PFSK-1 (cell line): Measurements from ENCODE around the gene SLC22A17.

Source experiments
- FOXP2 ChIP-seq: optimal IDR thresholded peaks from 2 replicates; pipeline ENCODE3; 2011; ENCODE audit warnings: borderline replicate concordance, control low read depth, inconsistent platforms; ENCODE audit not compliant: insufficient read depth; ENCODE audit errors: extremely low read length, extremely low read depth
- POLR2AphosphoS5 ChIP-seq: IDR thresholded peaks from 2 replicates; pipeline ENCODE4 v1.6.1; 2012; ENCODE audit warnings: low read depth, mild to moderate bottlenecking, control low read depth, low read length, moderate library complexity
- SIN3A ChIP-seq: IDR thresholded peaks from 2 replicates; pipeline ENCODE4 v1.6.1; 2012; ENCODE audit warnings: mild to moderate bottlenecking, low read length, moderate library complexity, borderline replicate concordance; ENCODE audit not compliant: insufficient read depth
- TAF1 ChIP-seq: IDR thresholded peaks from 2 replicates; pipeline ENCODE4 v1.6.1; 2012; ENCODE audit warnings: low read length, control low read depth, borderline replicate concordance; ENCODE audit not compliant: insufficient read depth
- TF ChIP-seq, protein P1 (sequence below), 2 experiments: IDR thresholded peaks; 2 replicates each; pipeline versions ENCODE4 v1.6.1 to v1.8.0; 2011 to 2012; ENCODE audit warnings: low read depth in 2 of 2, low read length in 2 of 2, control low read depth in 1 of 2, inconsistent platforms in 1 of 2, mild to moderate bottlenecking in 1 of 2, moderate library complexity in 1 of 2; ENCODE audit not compliant: insufficient read depth in 1 of 2

Gene SLC22A17

DNA sequence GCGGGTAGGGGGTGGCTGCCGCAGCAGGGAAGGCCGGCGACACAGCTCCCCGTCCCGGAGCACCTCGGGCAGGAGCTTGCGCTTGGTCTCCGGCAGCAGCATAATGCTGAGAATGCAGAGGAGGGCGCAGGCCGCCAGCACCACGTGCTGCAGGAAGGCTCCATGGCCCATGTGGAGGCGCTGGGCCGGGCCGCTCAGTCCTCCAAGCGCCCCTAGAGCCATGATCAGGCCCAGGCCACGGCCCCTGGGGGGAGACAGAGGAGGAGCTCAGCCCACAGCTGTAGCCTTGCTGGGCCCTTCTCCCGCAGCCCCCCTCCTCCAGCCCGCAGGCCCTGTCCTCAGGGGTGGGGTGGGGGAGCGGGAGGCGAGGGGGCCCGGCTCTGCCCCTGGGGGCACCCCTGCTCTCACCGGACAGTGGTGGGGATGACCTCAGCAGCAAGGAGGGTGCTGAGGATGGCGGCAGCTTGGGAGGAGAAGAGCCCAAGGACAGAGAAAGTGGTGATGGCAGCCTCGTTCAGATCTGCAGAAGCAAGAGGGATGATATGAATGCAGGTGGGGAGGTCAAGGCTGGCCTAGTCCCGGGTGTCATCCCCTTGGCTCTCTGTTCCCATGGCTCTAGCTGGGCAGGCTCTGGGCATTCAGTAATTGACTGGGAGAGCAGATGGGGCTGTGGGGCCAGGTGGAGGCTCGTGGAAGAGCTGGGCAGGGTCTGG is 5.8 kb downstream of the SLC22A17 start:
- no peak for TF ChIP-seq TAF1
- no peak for TF ChIP-seq POLR2AphosphoS5
- no peak for TF ChIP-seq FOXP2
- TF ChIP-seq, protein P1, sequence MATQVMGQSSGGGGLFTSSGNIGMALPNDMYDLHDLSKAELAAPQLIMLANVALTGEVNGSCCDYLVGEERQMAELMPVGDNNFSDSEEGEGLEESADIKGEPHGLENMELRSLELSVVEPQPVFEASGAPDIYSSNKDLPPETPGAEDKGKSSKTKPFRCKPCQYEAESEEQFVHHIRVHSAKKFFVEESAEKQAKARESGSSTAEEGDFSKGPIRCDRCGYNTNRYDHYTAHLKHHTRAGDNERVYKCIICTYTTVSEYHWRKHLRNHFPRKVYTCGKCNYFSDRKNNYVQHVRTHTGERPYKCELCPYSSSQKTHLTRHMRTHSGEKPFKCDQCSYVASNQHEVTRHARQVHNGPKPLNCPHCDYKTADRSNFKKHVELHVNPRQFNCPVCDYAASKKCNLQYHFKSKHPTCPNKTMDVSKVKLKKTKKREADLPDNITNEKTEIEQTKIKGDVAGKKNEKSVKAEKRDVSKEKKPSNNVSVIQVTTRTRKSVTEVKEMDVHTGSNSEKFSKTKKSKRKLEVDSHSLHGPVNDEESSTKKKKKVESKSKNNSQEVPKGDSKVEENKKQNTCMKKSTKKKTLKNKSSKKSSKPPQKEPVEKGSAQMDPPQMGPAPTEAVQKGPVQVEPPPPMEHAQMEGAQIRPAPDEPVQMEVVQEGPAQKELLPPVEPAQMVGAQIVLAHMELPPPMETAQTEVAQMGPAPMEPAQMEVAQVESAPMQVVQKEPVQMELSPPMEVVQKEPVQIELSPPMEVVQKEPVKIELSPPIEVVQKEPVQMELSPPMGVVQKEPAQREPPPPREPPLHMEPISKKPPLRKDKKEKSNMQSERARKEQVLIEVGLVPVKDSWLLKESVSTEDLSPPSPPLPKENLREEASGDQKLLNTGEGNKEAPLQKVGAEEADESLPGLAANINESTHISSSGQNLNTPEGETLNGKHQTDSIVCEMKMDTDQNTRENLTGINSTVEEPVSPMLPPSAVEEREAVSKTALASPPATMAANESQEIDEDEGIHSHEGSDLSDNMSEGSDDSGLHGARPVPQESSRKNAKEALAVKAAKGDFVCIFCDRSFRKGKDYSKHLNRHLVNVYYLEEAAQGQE (IDR thresholded peaks at IDR 0.05; ENCODE audit: insufficient read depth in 1 of 2, low read depth in 2 of 2, low read length in 2 of 2) = no peak
- no peak for TF ChIP-seq SIN3A

DNA sequence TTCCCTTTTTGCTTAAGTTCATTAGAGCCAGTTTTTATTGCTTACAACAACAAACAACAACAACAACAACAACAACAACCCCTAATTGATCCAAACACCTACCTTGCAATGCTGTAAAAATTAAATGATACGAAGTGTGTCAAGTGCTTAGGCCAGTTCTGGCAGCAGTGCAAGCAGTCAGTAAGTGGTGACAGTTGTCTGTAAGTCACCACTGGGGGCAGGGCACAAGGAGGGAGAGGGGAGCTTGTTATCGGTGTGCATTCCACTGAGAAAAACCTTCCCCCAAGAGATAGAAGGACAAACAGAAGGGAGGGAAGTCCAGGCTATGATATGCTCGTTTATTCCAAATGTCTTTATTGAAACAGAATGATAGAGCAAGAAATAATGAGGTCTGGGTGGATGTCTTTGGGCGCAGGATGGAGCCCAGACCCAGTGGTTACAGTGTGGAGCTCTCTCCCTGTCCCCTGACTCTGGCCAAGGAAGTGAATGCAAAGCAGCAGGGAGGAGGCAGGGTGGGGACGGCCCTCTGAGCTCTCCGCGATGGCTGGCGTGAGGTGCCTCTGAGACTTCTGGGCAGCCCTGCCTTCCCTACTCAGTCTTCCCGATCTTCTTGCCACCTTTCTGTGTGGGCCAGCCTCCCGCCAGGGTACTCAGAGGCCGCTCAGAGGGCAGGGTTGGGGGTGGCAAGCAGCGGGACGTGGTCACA is 6.5 kb downstream of the SLC22A17 start:
- TF ChIP-seq POLR2AphosphoS5 (no peak), SIN3A (no peak), FOXP2 (no peak), TAF1 (no peak)
- TF ChIP-seq, protein P1 (IDR thresholded peaks at IDR 0.05; ENCODE audit: insufficient read depth in 1 of 2, low read depth in 2 of 2, low read length in 2 of 2) = no peak

DNA sequence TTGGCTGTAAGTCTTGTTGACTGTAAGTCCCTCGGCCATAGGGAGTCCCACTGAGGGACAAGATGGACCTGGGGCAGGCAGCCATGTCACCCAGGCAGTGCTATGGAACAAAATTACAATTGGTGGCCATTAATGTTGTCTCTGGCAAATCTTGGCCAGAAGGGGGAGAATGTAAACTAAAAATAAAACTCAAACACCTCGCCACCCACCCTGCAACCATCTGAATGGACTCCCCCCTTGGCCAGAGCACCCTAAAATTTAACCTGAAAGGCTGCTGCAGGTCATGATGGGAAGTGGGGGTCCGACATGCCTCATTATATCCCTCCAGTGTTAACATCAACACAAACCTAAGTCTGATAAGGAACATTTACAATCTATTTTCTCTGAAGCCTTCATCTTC is 8.2 kb downstream of the SLC22A17 start:
- TF ChIP-seq POLR2AphosphoS5 (no peak), TAF1 (no peak), SIN3A (no peak), FOXP2 (no peak)
- TF ChIP-seq, protein P1 (IDR thresholded peaks at IDR 0.05; ENCODE audit: insufficient read depth in 1 of 2, low read depth in 2 of 2, low read length in 2 of 2) = no peak

DNA sequence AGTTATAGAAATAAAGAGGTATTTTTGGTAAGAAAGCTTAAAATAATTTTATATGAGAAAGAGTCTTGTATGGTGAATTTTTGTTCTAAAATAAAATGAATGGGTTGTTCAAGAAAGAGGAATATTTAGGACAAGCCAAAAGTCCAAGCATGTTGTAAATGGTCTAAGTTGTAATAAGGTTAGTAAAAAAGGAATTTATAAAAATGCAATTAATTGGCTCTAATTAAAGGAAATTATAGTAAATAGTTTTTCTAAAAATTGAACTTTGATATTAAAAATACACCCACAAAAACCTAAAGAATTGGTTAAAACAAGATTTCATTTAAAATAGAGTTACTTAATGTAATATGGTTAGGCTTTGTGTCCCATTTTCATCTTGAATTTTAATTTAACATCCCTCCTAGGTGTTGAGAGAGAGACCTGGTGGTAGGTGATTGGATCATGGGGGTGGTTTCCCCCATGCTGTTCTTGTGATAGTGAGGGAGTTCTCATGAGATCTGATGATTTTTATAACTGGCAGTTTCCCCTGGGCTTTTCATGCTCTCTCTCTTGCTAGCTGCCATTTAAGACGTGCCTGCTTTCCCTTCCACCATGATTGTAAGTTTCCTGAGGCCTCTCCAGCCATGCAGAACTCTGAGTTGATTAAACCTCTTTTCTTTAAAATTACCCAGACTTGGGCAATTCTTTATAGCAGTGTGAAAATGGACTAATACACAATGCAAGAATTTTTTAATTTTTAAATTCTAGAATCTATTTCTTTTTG is 13.0 kb downstream of the SLC22A17 start:
- no peak for TF ChIP-seq POLR2AphosphoS5
- TF ChIP-seq SIN3A = no peak
- no peak for TF ChIP-seq FOXP2

DNA sequence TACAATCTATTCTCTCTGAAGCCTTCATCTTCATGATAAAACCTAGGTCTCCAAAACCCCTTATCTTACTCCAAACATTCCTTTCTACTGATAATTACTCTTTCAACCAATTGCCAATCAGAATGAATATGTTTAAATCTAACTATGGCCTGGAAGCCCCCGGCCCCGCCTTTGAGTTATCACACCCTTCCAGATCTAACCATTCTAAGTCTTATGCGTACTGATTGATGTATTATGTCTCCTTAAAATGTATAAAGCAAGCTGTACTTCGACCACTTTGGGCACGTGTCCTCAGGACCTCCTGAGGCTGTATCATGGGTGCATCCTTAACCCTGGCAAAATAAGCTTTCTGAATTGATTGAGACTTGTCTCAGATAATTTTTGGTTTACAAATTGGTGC is 17.1 kb downstream of the SLC22A17 start:
- no peak for TF ChIP-seq POLR2AphosphoS5
- no peak for TF ChIP-seq TAF1
- TF ChIP-seq, protein P1 (IDR thresholded peaks at IDR 0.05; ENCODE audit: insufficient read depth in 1 of 2, low read depth in 2 of 2, low read length in 2 of 2) = no peak
- no peak for TF ChIP-seq SIN3A
- TF ChIP-seq FOXP2 = no peak
